ENCODE results near the gene SAP25. TPM values are rescaled to one million over a fixed set of nuclear protein-coding genes. Genes with fewer than 3 reads are reported as not detected.

Gene SAP25
- total RNA-seq, 1 donor from 2014 or later: 24.1 TPM

GRCh38 chr7:100614308-100614861 is 40.7 kb upstream of the SAP25 start:
- DNase-seq (no peak), ATAC-seq (ENCODE audit: low read depth) (no peak)
- H3K4me1 Mint-ChIP-seq: peaks cover 19% of the 10 kb centered on the region
- peaks cover 5% of the 10 kb centered on the region for H3K36me3 Mint-ChIP-seq (ENCODE audit: low read depth)
- intact Hi-C loops (cut with micrococcal nuclease): loop anchor here (5.0 kb wide), 2 partner anchors 93 to 443 kb away; partner anchors contain the start of gene POP7
- TF ChIP-seq CTCF (IDR thresholded peaks at IDR 0.05): no peak
- H3K4me3 Mint-ChIP-seq: no peak overlapping the region
- POLR2A ChIA-PET: interaction anchor here (1.2 to 5.7 kb wide), 2 partner anchors 29 to 178 kb away, joined by 3 to 114 read pairs; partner anchors contain the start of genes FBXO24, LRCH4 and PPP1R35
- no peaks in the 10 kb centered on the region for H3K27me3 Mint-ChIP-seq
- CTCF ChIA-PET: interaction anchor here (1.0 to 1.4 kb wide), 2 partner anchors 18 to 77 kb away, joined by 4 to 5 read pairs; no protein-coding TSS in a partner anchor
- no peaks in the 10 kb centered on the region for H3K9me3 Mint-ChIP-seq
- no peak overlapping the region for H3K27ac Mint-ChIP-seq

DNA sequence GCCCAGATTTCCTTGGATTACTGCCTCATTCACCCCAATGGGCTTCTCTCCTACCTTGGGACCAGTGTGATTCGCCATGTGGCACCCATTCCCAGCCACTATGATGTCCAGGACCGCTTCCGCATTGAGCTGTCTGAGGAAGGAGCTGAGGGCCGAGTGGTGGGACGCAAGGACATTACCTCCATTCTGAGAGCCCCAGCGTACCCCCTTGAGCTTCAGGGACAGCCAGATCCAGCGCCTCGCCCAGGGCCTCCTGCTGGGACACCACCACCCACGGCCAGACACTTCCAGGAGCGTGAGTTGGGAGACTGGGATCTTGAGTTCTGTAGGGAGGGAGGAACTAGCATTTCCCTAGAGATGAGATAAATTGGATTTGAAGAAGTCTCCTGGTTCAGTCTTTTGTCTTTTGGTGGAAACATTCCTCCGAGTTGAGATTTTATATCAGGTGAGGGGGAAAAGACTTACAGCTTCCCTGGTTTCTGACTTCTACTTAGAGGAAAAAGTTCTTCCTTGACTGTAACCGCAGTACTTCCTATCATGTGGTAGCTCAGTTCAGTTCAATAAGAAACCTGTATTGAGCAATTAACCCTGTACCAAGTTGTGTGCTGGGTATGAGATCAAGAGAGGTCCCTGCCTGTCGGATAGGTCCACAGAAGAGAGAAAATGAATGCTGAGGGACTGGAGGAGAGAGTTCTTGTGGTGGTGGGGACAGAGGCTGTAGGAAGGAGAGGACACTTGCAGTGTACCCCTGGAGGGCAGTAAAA is 39.9 kb upstream of the SAP25 start:
- Mint-ChIP-seq H3K27ac (no peak overlapping the region), H3K4me1 (peaks cover 19% of the 10 kb centered on the region), H3K36me3 (ENCODE audit: low read depth) (peaks cover 5% of the 10 kb centered on the region), H3K27me3 (no peaks in the 10 kb centered on the region), H3K9me3 (no peaks in the 10 kb centered on the region), H3K4me3 (peak overlapping the region; percentile 19)
- CTCF ChIA-PET: interaction anchor here (1.0 kb wide), 1 partner anchor 19 kb away, joined by 4 read pairs; no protein-coding TSS in a partner anchor
- intact Hi-C loops (cut with micrococcal nuclease): loop anchor here (1.0 to 5.0 kb wide), 3 partner anchors 13 to 444 kb away; partner anchors contain the start of gene POP7
- DNase-seq: no peak
- POLR2A ChIA-PET: interaction anchor here (1.2 to 5.7 kb wide), 7 partner anchors 10 to 177 kb away, joined by 3 to 114 read pairs (median 10); partner anchors contain the start of genes FBXO24, LRCH4 and PPP1R35
- no peak for ATAC-seq (ENCODE audit: low read depth)
- TF ChIP-seq CTCF (IDR thresholded peaks at IDR 0.05): no peak

DNA sequence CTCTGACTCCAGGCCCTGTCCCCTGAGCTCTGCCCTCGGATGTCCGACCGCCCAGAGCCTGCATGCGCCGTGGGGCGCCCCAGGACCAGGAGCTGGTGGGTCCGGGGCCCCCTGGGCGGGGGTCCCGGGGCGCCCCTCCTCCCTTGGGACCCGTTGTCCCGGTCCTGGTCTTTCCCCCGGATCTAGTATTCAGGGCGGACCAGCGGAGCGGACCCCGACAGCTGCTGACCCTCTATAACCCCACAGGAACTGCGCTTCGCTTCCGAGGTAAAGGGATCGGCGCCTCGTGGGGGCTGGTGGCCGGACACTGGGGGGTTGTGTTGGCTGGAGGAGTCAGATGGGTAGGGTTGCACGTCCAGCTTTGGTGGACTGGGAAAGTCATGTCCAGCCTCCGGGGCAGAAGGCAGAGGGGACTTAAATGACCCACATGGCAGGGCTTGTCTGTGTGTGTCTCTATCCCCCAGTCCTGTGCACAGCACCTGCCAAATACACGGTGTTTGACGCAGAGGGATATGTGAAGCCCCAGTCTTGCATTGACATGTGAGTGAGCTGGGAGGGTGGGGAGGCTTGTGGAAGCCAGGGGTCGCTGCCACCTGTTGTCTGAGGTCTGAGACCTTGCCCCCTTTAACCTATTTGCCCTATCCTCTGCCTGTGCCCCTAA is 39.2 kb upstream of the SAP25 start:
- intact Hi-C loops (cut with micrococcal nuclease): loop anchor here (1.0 to 5.0 kb wide), 3 partner anchors 13 to 444 kb away; partner anchors contain the start of gene POP7
- Mint-ChIP-seq H3K9me3 (no peaks in the 10 kb centered on the region), H3K4me3 (peak overlapping the region; percentile 99), H3K36me3 (ENCODE audit: low read depth) (peaks cover 5% of the 10 kb centered on the region), H3K27ac (peak overlapping the region; percentile 24), H3K4me1 (peaks cover 19% of the 10 kb centered on the region), H3K27me3 (no peaks in the 10 kb centered on the region)
- ChIA-PET POLR2A (interaction anchor here (0.6 to 5.7 kb wide), 26 partner anchors 9 to 530 kb away, joined by 3 to 114 read pairs (median 5); partner anchors contain the start of genes AGFG2, FBXO24, GIGYF1 and GNB2), CTCF (interaction anchor here (0.8 to 1.7 kb wide), 9 partner anchors 17 to 92 kb away, joined by 3 to 10 read pairs (median 4); partner anchors contain the start of genes GIGYF1 and POP7)
- no peak for ATAC-seq (ENCODE audit: low read depth)
- no peak for TF ChIP-seq CTCF (IDR thresholded peaks at IDR 0.05)
- peak; percentile 22 for DNase-seq

- H3K27me3 Mint-ChIP-seq: no peaks in the 10 kb centered on the region
- no peak for TF ChIP-seq CTCF (IDR thresholded peaks at IDR 0.05)
- peaks cover 19% of the 10 kb centered on the region for H3K4me1 Mint-ChIP-seq
- intact Hi-C loops (cut with micrococcal nuclease): loop anchor here (1.0 to 5.0 kb wide), 3 partner anchors 26 to 445 kb away; partner anchors contain the start of genes FBXO24, LRCH4 and POP7
- H3K4me3 Mint-ChIP-seq: peak within 1 kb of the TSS; percentile 99
- H3K9me3 Mint-ChIP-seq: no peaks in the 10 kb centered on the region
- ATAC-seq (ENCODE audit: low read depth): peak; percentile 91
- peaks cover 5% of the 10 kb centered on the region for H3K36me3 Mint-ChIP-seq (ENCODE audit: low read depth)
- DNase-seq: peak; percentile 99
- POLR2A ChIA-PET: interaction anchor here (0.6 to 5.7 kb wide), 28 partner anchors 9 to 889 kb away, joined by 3 to 114 read pairs (median 5); partner anchors contain the start of genes AGFG2, FBXO24, GIGYF1 and GNB2
- H3K27ac Mint-ChIP-seq: peak within 1 kb of the TSS; percentile 100
- CTCF ChIA-PET: interaction anchor here (0.8 to 1.7 kb wide), 9 partner anchors 17 to 93 kb away, joined by 3 to 10 read pairs (median 4); partner anchors contain the start of genes GIGYF1 and POP7
Measured at GRCh38 chr7:100611983-100612729, 38.5 kb upstream of the SAP25 start, which contains the start of gene MOSPD3. TSS of gene MOSPD3 (plus strand) at chr7:100612540. CDS start at chr7:100612792, 252 bp downstream.
